Skeletal muscle satellite cell (primary cell): ENCODE data around the gene MRTFB.

Experiments used
- H3K27me3 ChIP-seq: 2 replicates; pipeline ENCODE4 v1.7.0; 2013; ENCODE audit warnings: low read length; ENCODE audit not compliant: control insufficient read depth, insufficient read depth
- H3K36me3 ChIP-seq: 2 replicates; pipeline ENCODE4 v1.7.0; 2013; ENCODE audit warnings: mild to moderate bottlenecking, control low read depth, low read length; ENCODE audit not compliant: insufficient read depth
- H3K4me1 ChIP-seq: 2 replicates; pipeline ENCODE4 v1.7.0; 2013; ENCODE audit warnings: low read length; ENCODE audit not compliant: control insufficient read depth, insufficient read depth
- H3K4me2 ChIP-seq: 2 replicates; pipeline ENCODE4 v1.7.0; 2013; ENCODE audit warnings: mild to moderate bottlenecking, low read length
- H3K4me3 ChIP-seq: 2 replicates; pipeline ENCODE4 v1.7.0; 2013; ENCODE audit warnings: low read length
- H3K9ac ChIP-seq: 2 replicates; pipeline ENCODE4 v1.7.0; 2013; ENCODE audit warnings: mild to moderate bottlenecking, low read depth, low read length, moderate library complexity
- H3K9me3 ChIP-seq: replicated peaks from 2 replicates; pipeline ENCODE4 v1.7.0; 2013; ENCODE audit warnings: mild to moderate bottlenecking, control low read depth, low read length

The MRTFB gene

DNA sequence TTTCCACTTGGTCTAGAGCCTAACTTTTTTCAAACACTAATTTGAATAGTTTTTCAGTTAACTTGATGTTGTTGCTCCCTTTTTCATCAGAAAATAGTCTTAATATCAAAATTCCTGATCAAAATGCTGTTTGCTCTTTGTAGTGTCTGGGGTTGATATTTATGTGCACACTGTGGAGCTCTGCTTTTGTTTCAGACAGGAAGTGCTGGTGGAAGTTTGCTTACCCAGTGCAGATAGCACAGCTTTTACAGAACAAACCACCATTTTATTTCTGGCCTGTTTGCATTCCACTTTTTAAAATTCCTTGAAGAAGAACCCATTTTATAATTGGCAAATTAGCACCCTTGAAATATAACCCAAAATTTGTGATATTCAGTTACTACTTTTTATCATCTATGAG is 125.4 kb downstream of the MRTFB start:
- no peak overlapping the region for H3K9ac ChIP-seq
- H3K27me3 ChIP-seq: no peaks in the 10 kb centered on the region
- H3K36me3 ChIP-seq: no peaks in the 10 kb centered on the region
- H3K4me3 ChIP-seq: no peak overlapping the region
- no peaks in the 10 kb centered on the region for H3K9me3 ChIP-seq
- H3K4me2 ChIP-seq: no peak overlapping the region
- H3K4me1 ChIP-seq: peaks cover 7% of the 10 kb centered on the region

DNA sequence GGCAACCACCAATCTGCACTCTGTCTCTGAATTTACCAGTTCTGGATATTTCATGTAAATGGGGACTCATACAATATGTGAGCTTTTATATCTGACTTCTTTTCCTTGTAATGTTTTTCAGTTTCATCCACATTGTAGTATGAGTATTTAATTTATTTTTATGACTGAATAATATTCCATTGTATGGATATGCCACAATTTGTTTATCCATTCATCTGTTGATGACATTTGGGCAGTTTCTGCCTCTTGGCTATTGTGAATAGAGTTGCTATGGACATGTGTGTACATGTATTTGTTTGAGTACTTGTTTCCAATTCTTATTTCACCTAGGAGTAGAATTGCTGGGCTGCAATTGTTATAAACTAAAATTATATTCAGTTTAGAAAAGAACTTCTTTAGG is 126.9 kb downstream of the MRTFB start:
- Histone ChIP-seq H3K4me3 (no peak overlapping the region), H3K27me3 (no peaks in the 10 kb centered on the region), H3K4me2 (no peak overlapping the region), H3K9ac (no peak overlapping the region), H3K36me3 (no peaks in the 10 kb centered on the region), H3K9me3 (no peaks in the 10 kb centered on the region), H3K4me1 (peaks cover 7% of the 10 kb centered on the region)

DNA sequence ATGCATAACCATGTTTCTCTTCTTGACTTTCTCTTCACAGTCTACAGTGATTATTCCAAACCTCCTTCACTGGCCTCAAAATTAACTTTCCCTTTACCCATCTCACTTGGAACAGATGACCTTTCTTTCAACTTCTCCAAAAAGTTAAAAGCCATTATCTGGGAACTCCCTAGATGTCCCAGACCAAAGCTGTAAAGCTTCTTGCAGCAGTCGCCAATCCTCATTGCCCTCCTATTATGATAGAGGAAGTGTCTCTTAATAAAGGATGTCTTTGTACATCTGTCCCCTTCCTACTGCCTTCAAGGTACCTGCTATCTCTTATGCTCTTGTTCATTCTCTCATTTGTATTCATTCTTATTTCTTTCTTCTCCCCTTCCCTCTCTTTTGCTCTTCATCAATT is 127.5 kb downstream of the MRTFB start:
- H3K36me3 ChIP-seq: no peaks in the 10 kb centered on the region
- H3K27me3 ChIP-seq: no peaks in the 10 kb centered on the region
- no peak overlapping the region for H3K4me3 ChIP-seq
- H3K4me1 ChIP-seq: peaks cover 7% of the 10 kb centered on the region
- H3K4me2 ChIP-seq: no peak overlapping the region
- no peaks in the 10 kb centered on the region for H3K9me3 ChIP-seq
- no peak overlapping the region for H3K9ac ChIP-seq

DNA sequence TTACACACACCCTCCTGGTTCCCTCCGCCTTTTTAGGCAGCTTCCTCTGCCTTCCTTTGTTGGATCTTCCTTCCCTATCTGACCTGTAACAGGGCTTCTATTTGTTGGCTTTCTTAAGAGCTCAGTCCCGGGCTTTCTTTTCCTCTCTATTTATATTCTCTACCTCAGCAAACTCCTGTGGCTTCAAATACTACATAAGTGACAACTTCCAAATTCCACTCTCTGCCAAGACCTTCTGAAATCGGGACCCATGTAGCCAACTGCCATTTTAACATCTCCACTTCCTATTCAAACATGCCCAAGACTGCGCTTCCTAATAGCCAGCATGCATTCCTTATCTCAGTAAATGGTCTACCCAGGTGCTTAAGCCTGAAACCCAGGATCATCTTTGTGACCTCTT is 128.1 kb downstream of the MRTFB start:
- Histone ChIP-seq H3K9me3 (no peaks in the 10 kb centered on the region), H3K4me1 (peaks cover 7% of the 10 kb centered on the region), H3K36me3 (no peaks in the 10 kb centered on the region), H3K4me3 (no peak overlapping the region), H3K27me3 (no peaks in the 10 kb centered on the region), H3K4me2 (no peak overlapping the region), H3K9ac (no peak overlapping the region)

DNA sequence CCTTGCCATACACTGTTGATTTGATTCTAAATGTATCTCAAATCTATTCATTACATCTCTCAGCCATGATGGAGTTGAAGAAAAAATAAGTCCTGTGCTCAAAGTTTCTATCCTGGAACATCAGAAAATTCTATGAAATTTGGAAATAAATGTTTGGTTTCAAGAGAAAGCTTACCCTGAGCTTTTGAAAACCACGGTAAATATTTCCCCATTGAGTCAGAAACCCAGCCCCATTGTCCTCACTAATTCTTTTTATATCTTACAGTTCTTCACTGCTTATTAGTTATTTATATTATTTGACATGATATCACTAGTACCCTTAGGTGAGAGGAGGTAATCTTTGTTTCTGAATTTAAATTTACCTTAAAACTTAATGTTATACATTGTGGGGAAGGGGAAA is 128.5 kb downstream of the MRTFB start:
- Histone ChIP-seq H3K4me3 (no peak overlapping the region), H3K9ac (no peak overlapping the region), H3K27me3 (no peaks in the 10 kb centered on the region), H3K4me1 (peaks cover 7% of the 10 kb centered on the region), H3K9me3 (no peaks in the 10 kb centered on the region), H3K36me3 (no peaks in the 10 kb centered on the region), H3K4me2 (no peak overlapping the region)

DNA sequence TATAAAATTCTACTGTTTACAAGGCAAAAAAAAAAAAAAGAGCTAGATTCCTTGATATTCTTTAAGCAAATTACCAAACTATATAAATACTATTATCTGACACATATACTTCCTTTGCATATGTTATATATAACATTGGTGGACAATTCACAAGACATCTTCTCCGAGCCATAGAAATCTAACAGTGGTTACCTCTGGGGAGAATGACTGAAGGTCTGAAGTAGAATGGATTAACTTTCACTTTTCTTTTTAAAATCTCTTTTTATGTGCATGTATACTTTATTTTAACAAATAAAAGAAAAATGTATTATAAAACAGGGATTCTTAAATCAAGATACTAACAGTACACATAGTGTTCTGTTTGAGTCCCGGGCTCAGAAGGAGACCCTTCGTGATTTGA is 131.0 kb downstream of the MRTFB start:
- H3K4me1 ChIP-seq: peaks cover 7% of the 10 kb centered on the region
- H3K4me3 ChIP-seq: no peak overlapping the region
- H3K9ac ChIP-seq: no peak overlapping the region

DNA sequence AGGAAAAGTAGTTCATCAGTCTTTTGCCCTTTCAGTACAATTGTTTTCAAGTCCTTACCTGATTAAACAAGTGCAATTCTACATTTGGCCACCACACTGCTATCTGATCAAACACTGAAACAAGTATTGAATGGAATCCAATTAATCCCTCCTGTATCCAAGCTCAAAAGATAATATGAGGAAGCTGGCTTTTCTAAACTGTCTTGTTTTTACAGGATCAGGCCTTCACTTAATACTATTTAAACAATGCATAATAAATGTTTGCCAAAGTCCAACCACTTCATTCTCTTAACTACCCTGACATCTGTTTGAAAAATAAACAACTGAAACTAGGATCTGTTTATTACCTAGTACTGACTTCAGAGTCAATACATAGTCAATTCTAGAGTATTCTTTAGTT is 131.6 kb downstream of the MRTFB start:
- no peak overlapping the region for H3K4me3 ChIP-seq
- no peaks in the 10 kb centered on the region for H3K36me3 ChIP-seq
- H3K9ac ChIP-seq: no peak overlapping the region
- no peak overlapping the region for H3K4me2 ChIP-seq
- peaks cover 7% of the 10 kb centered on the region for H3K4me1 ChIP-seq
- H3K27me3 ChIP-seq: no peaks in the 10 kb centered on the region
- no peaks in the 10 kb centered on the region for H3K9me3 ChIP-seq

More for the DNA sequence above, 131.0 kb downstream of the MRTFB start:
- Histone ChIP-seq H3K27me3 (no peaks in the 10 kb centered on the region), H3K4me2 (no peak overlapping the region), H3K9me3 (no peaks in the 10 kb centered on the region), H3K36me3 (no peaks in the 10 kb centered on the region)

DNA sequence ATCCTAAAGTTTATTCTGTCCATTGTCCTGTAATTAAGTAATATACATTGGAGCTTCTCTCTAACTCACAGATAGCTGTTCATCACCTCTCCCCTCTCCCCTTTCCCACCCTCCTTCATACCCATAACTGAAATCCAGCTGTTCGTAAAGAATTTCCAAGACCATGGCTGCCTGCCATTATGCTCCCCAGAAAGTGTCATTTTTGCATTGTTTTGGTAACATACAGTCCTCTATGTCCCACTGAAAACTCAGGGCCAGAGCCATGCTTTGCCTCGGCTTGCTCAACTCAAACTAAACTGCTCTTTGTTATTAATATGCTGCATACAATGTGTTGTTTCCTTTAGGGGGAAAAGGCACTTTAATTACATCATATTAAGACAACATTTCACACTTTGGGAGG is 132.0 kb downstream of the MRTFB start:
- peaks cover 7% of the 10 kb centered on the region for H3K4me1 ChIP-seq
- no peak overlapping the region for H3K4me2 ChIP-seq
- H3K36me3 ChIP-seq: no peaks in the 10 kb centered on the region
- no peaks in the 10 kb centered on the region for H3K9me3 ChIP-seq
- H3K27me3 ChIP-seq: no peaks in the 10 kb centered on the region
- H3K9ac ChIP-seq: no peak overlapping the region
- H3K4me3 ChIP-seq: no peak overlapping the region

DNA sequence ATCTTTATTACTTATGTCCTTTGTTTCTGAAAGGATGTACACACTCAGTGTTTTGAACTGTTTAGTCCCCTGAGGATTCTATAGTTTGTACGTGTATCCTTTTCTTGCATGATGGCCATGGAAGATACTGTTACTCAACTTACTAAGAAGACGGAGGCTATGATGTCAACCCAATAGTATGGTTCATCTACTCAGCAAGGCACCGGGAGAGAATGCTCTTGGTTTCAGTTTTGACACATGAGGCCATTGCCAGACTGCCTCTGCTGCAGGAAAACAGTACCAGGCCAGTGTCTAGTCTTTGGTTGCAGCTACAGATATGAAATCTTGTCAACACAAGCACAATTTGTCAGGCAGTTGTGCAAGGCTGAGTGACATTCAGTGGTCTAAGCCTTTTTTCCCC is 134.5 kb downstream of the MRTFB start:
- H3K9ac ChIP-seq: no peak overlapping the region
- no peaks in the 10 kb centered on the region for H3K9me3 ChIP-seq
- no peaks in the 10 kb centered on the region for H3K36me3 ChIP-seq
- no peak overlapping the region for H3K4me3 ChIP-seq
- H3K4me1 ChIP-seq: no peaks in the 10 kb centered on the region
- no peak overlapping the region for H3K4me2 ChIP-seq
- H3K27me3 ChIP-seq: no peaks in the 10 kb centered on the region

DNA sequence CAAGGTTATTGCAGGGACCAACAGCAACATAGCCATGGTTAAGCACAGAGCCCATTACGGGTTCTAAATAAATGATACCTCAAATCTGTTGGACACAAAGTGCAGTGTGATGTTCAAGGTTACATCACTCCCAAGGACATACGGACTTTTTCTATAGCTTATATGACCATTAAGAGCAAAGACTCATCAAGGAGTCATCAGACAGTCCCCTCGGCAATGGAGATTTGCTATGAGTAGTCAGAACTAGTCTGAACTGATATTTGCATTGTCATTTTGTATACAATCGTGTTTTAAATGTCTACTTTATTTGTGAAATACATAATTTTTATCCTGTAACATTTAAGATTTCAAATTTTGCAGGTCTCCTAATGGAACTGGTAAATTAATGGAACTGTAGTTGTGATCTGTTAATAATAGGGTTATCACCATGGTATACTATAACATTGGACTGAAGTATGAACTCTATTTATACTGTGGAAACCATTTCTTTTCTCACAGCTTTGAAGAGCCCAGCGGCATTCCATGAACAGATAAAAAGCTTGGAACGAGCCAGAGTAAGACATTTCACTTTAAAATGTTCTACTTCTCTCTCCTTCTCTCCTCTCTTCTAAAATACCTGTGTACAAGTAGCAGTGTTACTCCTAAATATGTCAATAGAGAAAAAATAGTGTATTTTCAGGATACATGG is 140.9 kb downstream of the MRTFB start:
- Histone ChIP-seq H3K4me2 (no peak overlapping the region), H3K9me3 (no peaks in the 10 kb centered on the region), H3K27me3 (no peaks in the 10 kb centered on the region), H3K9ac (no peak overlapping the region), H3K36me3 (no peaks in the 10 kb centered on the region), H3K4me3 (no peak overlapping the region), H3K4me1 (no peaks in the 10 kb centered on the region)

DNA sequence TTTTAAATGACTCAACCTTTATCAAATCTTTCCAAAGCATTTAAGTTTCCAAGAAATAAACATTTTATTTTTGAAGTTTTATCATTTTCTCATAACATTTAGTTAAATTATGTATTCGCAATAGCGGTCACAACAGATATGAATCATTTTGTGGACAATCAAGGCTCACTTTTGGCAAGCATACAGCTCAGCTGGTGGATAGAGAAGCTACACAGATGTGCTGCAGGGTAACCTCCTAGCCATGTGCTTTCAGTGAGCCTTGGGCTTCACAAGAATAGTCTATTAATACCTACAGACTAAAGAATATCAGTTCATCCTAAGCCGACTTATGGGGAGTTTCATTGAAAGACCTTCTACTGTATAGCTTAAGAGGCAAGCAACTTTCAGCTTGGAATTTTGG is 144.8 kb downstream of the MRTFB start:
- no peak overlapping the region for H3K9ac ChIP-seq
- H3K4me3 ChIP-seq: no peak overlapping the region
- no peaks in the 10 kb centered on the region for H3K36me3 ChIP-seq
- H3K9me3 ChIP-seq: no peaks in the 10 kb centered on the region
- no peak overlapping the region for H3K4me2 ChIP-seq
- no peaks in the 10 kb centered on the region for H3K4me1 ChIP-seq
- H3K27me3 ChIP-seq: no peaks in the 10 kb centered on the region

DNA sequence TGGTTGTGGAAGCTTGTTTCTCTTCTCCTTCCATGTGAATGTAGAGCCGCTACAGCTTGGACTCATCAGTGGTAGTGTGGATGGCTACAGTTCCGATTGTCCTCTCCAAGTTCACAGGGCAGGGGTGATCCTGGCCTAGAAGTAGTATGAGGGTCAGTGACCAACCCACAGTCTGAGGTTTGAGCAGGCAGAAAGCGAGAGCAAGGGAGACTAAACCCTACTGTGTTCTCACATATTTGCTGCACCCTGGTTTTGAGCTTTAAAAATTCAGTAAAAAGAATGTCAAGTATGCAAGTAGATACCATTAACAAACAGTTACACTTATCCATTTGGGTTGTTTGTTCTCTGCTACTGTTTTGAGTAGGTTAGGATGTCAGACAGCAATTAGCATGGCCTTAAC is 148.9 kb downstream of the MRTFB start:
- H3K27me3 ChIP-seq: no peaks in the 10 kb centered on the region
- no peak overlapping the region for H3K4me2 ChIP-seq
- H3K9me3 ChIP-seq: no peaks in the 10 kb centered on the region
- no peaks in the 10 kb centered on the region for H3K4me1 ChIP-seq
- no peak overlapping the region for H3K9ac ChIP-seq
- no peak overlapping the region for H3K4me3 ChIP-seq
- H3K36me3 ChIP-seq: peaks cover 7% of the 10 kb centered on the region
